Liver (tissue), 9 donors: ENCODE measurements around the gene POLN. TPM values are rescaled to one million over a fixed set of nuclear protein-coding genes. Genes with fewer than 3 reads are reported as not detected.

Experiments
- DNase-seq: peaks from one replicate; pipeline ENCODE4 v3.0.0-alpha.2; 2017; ENCODE audit warnings: low spot score
- H3K27ac ChIP-seq, 2 donors: one replicate each; pipeline ENCODE4 v1.7.0; 2013; ENCODE audit warnings: inconsistent platforms in 2 of 2, low read length in 2 of 2, control low read depth in 1 of 2, low read depth in 1 of 2, mild to moderate bottlenecking in 1 of 2
- H3K27me3 ChIP-seq, 4 donors: one replicate each; pipeline versions ENCODE4 v1.6.1 to v1.7.0; 2013; ENCODE audit warnings: low read length in 3 of 4, inconsistent platforms in 1 of 4, mild to moderate bottlenecking in 1 of 4, moderate library complexity in 1 of 4; ENCODE audit not compliant: control insufficient read depth in 4 of 4, insufficient read depth in 4 of 4
- H3K36me3 ChIP-seq, 4 donors: one replicate each; pipeline versions ENCODE4 v1.6.1 to v1.7.0; 2013; ENCODE audit warnings: low read length in 3 of 4, mild to moderate bottlenecking in 3 of 4, low read depth in 1 of 4, moderate library complexity in 1 of 4; ENCODE audit not compliant: control insufficient read depth in 4 of 4, insufficient read depth in 3 of 4
- H3K4me1 ChIP-seq, 4 donors: one replicate each; pipeline versions ENCODE4 v1.6.1 to v1.7.0; 2013; ENCODE audit warnings: low read length in 3 of 4, mild to moderate bottlenecking in 3 of 4, moderate library complexity in 1 of 4; ENCODE audit not compliant: control insufficient read depth in 4 of 4, insufficient read depth in 4 of 4
- H3K4me3 ChIP-seq, 3 donors: one replicate each; pipeline versions ENCODE4 v1.6.1 to v1.7.0; 2013; ENCODE audit warnings: low read length in 3 of 3, control low read depth in 1 of 3, low read depth in 1 of 3, mild to moderate bottlenecking in 1 of 3
- H3K9ac ChIP-seq, 2 donors: one replicate each; pipeline ENCODE4 v1.7.0; 2013; ENCODE audit warnings: low read length in 2 of 2, mild to moderate bottlenecking in 2 of 2, moderate library complexity in 2 of 2, control low read depth in 1 of 2, low read depth in 1 of 2
- H3K9me3 ChIP-seq, 4 donors: one replicate each; pipeline versions ENCODE4 v1.6.1 to v1.7.0; 2013; ENCODE audit warnings: low read length in 3 of 4; ENCODE audit not compliant: control insufficient read depth in 4 of 4
- CTCF ChIP-seq: fragments of 150-350 bp; IDR thresholded peaks from 2 replicates; pipeline ENCODE4 v1.5.1; 2017; ENCODE audit warnings: improper control_type of control experiment, low read depth, low read length; ENCODE audit not compliant: missing input control
- EGR1 ChIP-seq, 2 donors: IDR thresholded peaks; 2 replicates each; pipeline ENCODE4 v1.6.1; 2016 to 2018; ENCODE audit warnings: antibody characterized with exemption in 2 of 2, low read depth in 2 of 2
- FOXA2 ChIP-seq: IDR thresholded peaks from 2 replicates; pipeline ENCODE4 v1.6.1; 2016; ENCODE audit warnings: antibody characterized with exemption
- HNF4A ChIP-seq, 2 donors: conservative IDR thresholded peaks; 2 replicates each; pipeline ENCODE4 v1.6.1; 2016; ENCODE audit warnings: antibody characterized with exemption in 2 of 2, mild to moderate bottlenecking in 2 of 2
- HNF4G ChIP-seq: IDR thresholded peaks from 2 replicates; pipeline ENCODE4 v1.6.1; 2016; ENCODE audit warnings: antibody characterized with exemption
- JUND ChIP-seq, 2 donors: IDR thresholded peaks; 2 replicates each; pipeline ENCODE4 v1.6.1; 2016; ENCODE audit warnings: antibody characterized with exemption in 2 of 2
- RAD21 ChIP-seq, 2 donors: IDR thresholded peaks; 2 replicates each; pipeline ENCODE4 v1.6.1; 2016; ENCODE audit warnings: antibody characterized with exemption in 2 of 2, mild to moderate bottlenecking in 2 of 2
- RXRA ChIP-seq, 2 donors: IDR thresholded peaks; 2 replicates each; pipeline ENCODE4 v1.6.1; 2017 to 2018; ENCODE audit warnings: antibody characterized with exemption in 2 of 2, mild to moderate bottlenecking in 1 of 2
- SP1 ChIP-seq: IDR thresholded peaks from 2 replicates; pipeline ENCODE4 v1.6.1; 2018; ENCODE audit warnings: antibody characterized with exemption, mild to moderate bottlenecking
- TAF1 ChIP-seq: conservative IDR thresholded peaks from 2 replicates; pipeline ENCODE4 v1.6.1; 2016; ENCODE audit warnings: antibody characterized with exemption, mild to moderate bottlenecking
- YY1 ChIP-seq: IDR thresholded peaks from 2 replicates; pipeline ENCODE4 v1.6.1; 2016; ENCODE audit warnings: antibody characterized with exemption, mild to moderate bottlenecking
- ZBTB33 ChIP-seq: IDR thresholded peaks from 2 replicates; pipeline ENCODE4 v1.6.1; 2016; ENCODE audit warnings: antibody characterized with exemption
- WGBS: extraction: QIAGEN DNeasy Blood & Tissue Kit; methylation state at CpG from one replicate; pipeline ENCODE4 v1.1.7; 2013; 5-methylcytosine and 5-hydroxymethylcytosine counted together
- polyA plus RNA-seq, 2 donors: library from polyadenylated mRNA; stranded (reverse) in 1 of 2; unstranded in 1 of 2; fragments of 200-250 nt in 1 of 2; fragments of >200 nt in 1 of 2; fragmentation: Nextera tagmentation in 1 of 2; extraction: Ambion mirVana in 1 of 2; gene quantifications; one replicate each; pipeline versions ENCODE4 v1.2.1 to v1.2.3, GENCODE V29; 2013 to 2015
- total RNA-seq, 2 donors: library from RNA; depleted of rRNA; stranded (reverse); fragments of >200 nt; gene quantifications; one replicate each; pipeline ENCODE4 v1.2.3, GENCODE V29; 2014
- donor health status: healthy.
- donor health status: healthy.
- donor health status: healthy.
- donor health status: healthy.
- donor health status: healthy.

Gene POLN
- total and polyA plus RNA-seq, 4 donors = 0.44 to 2.3 (median 1.4) TPM

- TF ChIP-seq ZBTB33 = no peak
Observed at GRCh38 chr4:2183394-2183793, 58.5 kb downstream of the POLN start (continued).

GRCh38 chr4:2182994-2183393 lies 58.9 kb downstream of the POLN start:
- no peak overlapping the region for H3K9ac ChIP-seq
- no peaks in the 10 kb centered on the region for H3K36me3 ChIP-seq
- H3K27ac ChIP-seq = no peak overlapping the region
- 91% methylated on average over 3 of the region's 3 CpGs for WGBS
- no peak for TF ChIP-seq RAD21 (IDR thresholded peaks at IDR 0.05)
- TF ChIP-seq FOXA2 = no peak
- TF ChIP-seq CTCF = no peak
- TF ChIP-seq YY1 = no peak
- H3K27me3 ChIP-seq = no peaks in the 10 kb centered on the region
- no peak for DNase-seq
- H3K4me1 ChIP-seq = no peaks in the 10 kb centered on the region
- no peak overlapping the region for H3K4me3 ChIP-seq
- H3K9me3 ChIP-seq = no peaks in the 10 kb centered on the region

GRCh38 chr4:2180410-2180809 lies 61.5 kb downstream of the POLN start:
- H3K9me3 ChIP-seq = no peaks in the 10 kb centered on the region
- no peak overlapping the region for H3K27ac ChIP-seq
- H3K27me3 ChIP-seq = no peaks in the 10 kb centered on the region
- no peaks in the 10 kb centered on the region for H3K36me3 ChIP-seq
- no peak overlapping the region for H3K9ac ChIP-seq
- H3K4me1 ChIP-seq = no peaks in the 10 kb centered on the region
- TF ChIP-seq HNF4G (no peak), RXRA (IDR thresholded peaks at IDR 0.05) (no peak), CTCF (no peak), TAF1 (no peak), RAD21 (IDR thresholded peaks at IDR 0.05) (no peak), JUND (IDR thresholded peaks at IDR 0.05) (no peak), HNF4A (conservative IDR thresholded peaks at IDR 0.05) (no peak), YY1 (no peak), EGR1 (IDR thresholded peaks at IDR 0.05; ENCODE audit: low read depth in 2 of 2) (no peak), SP1 (no peak)
- H3K4me3 ChIP-seq = no peak overlapping the region
- no peak for DNase-seq
- WGBS = 91% methylated on average over 2 of the region's 2 CpGs
